Vagina (tissue), 2 donors: ENCODE data around the gene MARCHF6.

ENCODE experiments used
- POLR2AphosphoS5 ChIP-seq, 2 donors: sonication (generic); formaldehyde crosslinking; IDR thresholded peaks; one replicate each; pipeline ENCODE4 v1.9.0; 2017; ENCODE audit warnings: antibody characterized with exemption in 2 of 2, mild to moderate bottlenecking in 2 of 2, low read depth in 1 of 2; ENCODE audit not compliant: insufficient read depth in 1 of 2
- TF ChIP-seq, protein P1 (sequence below), 3 experiments: fragments of 450-650 bp in 2 of 3; fragments of 200-600 bp in 1 of 3; sonication (generic) in 1 of 3; IDR thresholded peaks; one replicate each; pipeline ENCODE4 v1.5.1; 2017 to 2019; ENCODE audit warnings: antibody characterized with exemption in 3 of 3, mild to moderate bottlenecking in 2 of 3, moderate library complexity in 2 of 3

DNA sequence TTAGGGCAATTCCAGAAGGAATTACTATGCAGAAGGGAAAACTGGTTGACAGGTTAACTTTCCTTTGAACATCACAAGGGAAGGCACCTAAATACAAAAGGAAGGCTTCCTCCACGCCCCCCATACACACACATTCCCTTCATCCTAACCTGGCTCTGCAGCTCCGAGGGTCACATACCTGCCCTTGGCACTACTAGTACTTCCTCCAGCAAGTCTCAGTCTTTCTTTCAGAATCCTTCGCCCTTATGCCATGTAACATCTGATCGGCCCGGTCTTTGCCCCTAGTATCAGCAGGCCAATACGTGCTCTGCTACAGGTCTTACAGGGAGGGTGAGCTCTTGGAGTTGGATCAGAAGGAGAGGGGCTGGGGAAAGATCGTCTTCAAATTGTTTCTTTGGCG lies 1.6 kb upstream of the MARCHF6 start:
- TF ChIP-seq, protein P1, sequence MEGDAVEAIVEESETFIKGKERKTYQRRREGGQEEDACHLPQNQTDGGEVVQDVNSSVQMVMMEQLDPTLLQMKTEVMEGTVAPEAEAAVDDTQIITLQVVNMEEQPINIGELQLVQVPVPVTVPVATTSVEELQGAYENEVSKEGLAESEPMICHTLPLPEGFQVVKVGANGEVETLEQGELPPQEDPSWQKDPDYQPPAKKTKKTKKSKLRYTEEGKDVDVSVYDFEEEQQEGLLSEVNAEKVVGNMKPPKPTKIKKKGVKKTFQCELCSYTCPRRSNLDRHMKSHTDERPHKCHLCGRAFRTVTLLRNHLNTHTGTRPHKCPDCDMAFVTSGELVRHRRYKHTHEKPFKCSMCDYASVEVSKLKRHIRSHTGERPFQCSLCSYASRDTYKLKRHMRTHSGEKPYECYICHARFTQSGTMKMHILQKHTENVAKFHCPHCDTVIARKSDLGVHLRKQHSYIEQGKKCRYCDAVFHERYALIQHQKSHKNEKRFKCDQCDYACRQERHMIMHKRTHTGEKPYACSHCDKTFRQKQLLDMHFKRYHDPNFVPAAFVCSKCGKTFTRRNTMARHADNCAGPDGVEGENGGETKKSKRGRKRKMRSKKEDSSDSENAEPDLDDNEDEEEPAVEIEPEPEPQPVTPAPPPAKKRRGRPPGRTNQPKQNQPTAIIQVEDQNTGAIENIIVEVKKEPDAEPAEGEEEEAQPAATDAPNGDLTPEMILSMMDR (IDR thresholded peaks at IDR 0.05) = no peak
- no peak for TF ChIP-seq POLR2AphosphoS5 (IDR thresholded peaks at IDR 0.05; ENCODE audit: insufficient read depth in 1 of 2, low read depth in 1 of 2)
